Chondrocyte (in vitro differentiated cells): Measurements from ENCODE around the gene USP24. TPM values are rescaled to one million over a fixed set of nuclear protein-coding genes. Genes with fewer than 3 reads are reported as not detected.

Experiments
- DNase-seq: peaks from one replicate; pipeline ENCODE4 v3.0.0; 2021; ENCODE audit warnings: mixed read lengths, low spot score
- H3K27ac Mint-ChIP-seq: one replicate; pipeline ENCODE4 v1.8.0; 2021; ENCODE audit warnings: mild to moderate bottlenecking, moderate library complexity, mixed read lengths; ENCODE audit not compliant: unreplicated experiment
- H3K27me3 Mint-ChIP-seq: 2 replicates; pipeline ENCODE4 v1.8.0; 2021; ENCODE audit warnings: low read depth, mixed read lengths
- H3K36me3 Mint-ChIP-seq: 2 replicates; pipeline ENCODE4 v1.8.0; 2021; ENCODE audit warnings: low read depth, mixed read lengths
- H3K4me1 Mint-ChIP-seq: 2 replicates; pipeline ENCODE4 v1.8.0; 2021; ENCODE audit warnings: low read depth, mild to moderate bottlenecking, mixed read lengths
- H3K4me3 Mint-ChIP-seq: one replicate; pipeline ENCODE4 v1.8.0; 2021; ENCODE audit warnings: mild to moderate bottlenecking, moderate library complexity, mixed read lengths; ENCODE audit not compliant: unreplicated experiment
- H3K9me3 Mint-ChIP-seq: 2 replicates; pipeline ENCODE4 v1.8.0; 2021; ENCODE audit warnings: low read depth, mixed read lengths
- CTCF ChIP-seq: fragments of 200-600 bp; sonication (generic); IDR thresholded peaks from 2 replicates; pipeline ENCODE4 v1.5.0; 2021; ENCODE audit warnings: antibody characterized with exemption, mild to moderate bottlenecking, moderate library complexity
- total RNA-seq: library from RNA; stranded (reverse); gene quantifications from 3 replicates; pipeline ENCODE4 v1.2.1, GENCODE V29; 2021

USP24 gene
- total RNA-seq, 1 donor from 2014 or later: 25.8 TPM

GRCh38 chr1:55060133-55060999 lies 154.8 kb downstream of the USP24 start:
- Mint-ChIP-seq H3K27me3 (no peaks in the 10 kb centered on the region), H3K27ac (no peak overlapping the region), H3K36me3 (no peaks in the 10 kb centered on the region), H3K9me3 (no peaks in the 10 kb centered on the region), H3K4me3 (no peak overlapping the region), H3K4me1 (peaks cover 14% of the 10 kb centered on the region)
- peak; percentile 48 for DNase-seq
- TF ChIP-seq CTCF: no peak

GRCh38 chr1:55059302-55060132 lies 155.6 kb downstream of the USP24 start:
- Mint-ChIP-seq H3K4me3 (no peak overlapping the region), H3K27me3 (no peaks in the 10 kb centered on the region), H3K36me3 (no peaks in the 10 kb centered on the region), H3K9me3 (no peaks in the 10 kb centered on the region), H3K4me1 (peaks cover 6% of the 10 kb centered on the region), H3K27ac (no peak overlapping the region)
- peak; percentile 86 for DNase-seq
- TF ChIP-seq CTCF: no peak

GRCh38 chr1:55057956-55058298 lies 157.2 kb downstream of the USP24 start:
- no peaks in the 10 kb centered on the region for H3K36me3 Mint-ChIP-seq

GRCh38 chr1:55057270-55057955 lies 157.8 kb downstream of the USP24 start:
- Mint-ChIP-seq H3K4me3 (no peak overlapping the region), H3K4me1 (peaks cover 2% of the 10 kb centered on the region), H3K36me3 (no peaks in the 10 kb centered on the region), H3K27ac (no peak overlapping the region), H3K9me3 (no peaks in the 10 kb centered on the region), H3K27me3 (no peaks in the 10 kb centered on the region)
- DNase-seq: peak; percentile 50
- no peak for TF ChIP-seq CTCF

More at GRCh38 chr1:55057956-55058298, 157.2 kb downstream of the USP24 start:
- no peak overlapping the region for H3K4me3 Mint-ChIP-seq
- H3K4me1 Mint-ChIP-seq: peaks cover 2% of the 10 kb centered on the region
- no peaks in the 10 kb centered on the region for H3K9me3 Mint-ChIP-seq
- no peaks in the 10 kb centered on the region for H3K27me3 Mint-ChIP-seq
- no peak overlapping the region for H3K27ac Mint-ChIP-seq
- no peak for TF ChIP-seq CTCF
- peak; percentile 59 for DNase-seq

GRCh38 chr1:55056632-55056992 lies 158.6 kb downstream of the USP24 start:
- DNase-seq: peak; percentile 71
- Mint-ChIP-seq H3K27ac (no peak overlapping the region), H3K36me3 (no peaks in the 10 kb centered on the region), H3K27me3 (no peaks in the 10 kb centered on the region), H3K9me3 (no peaks in the 10 kb centered on the region), H3K4me1 (no peaks in the 10 kb centered on the region), H3K4me3 (no peak overlapping the region)
- TF ChIP-seq CTCF: no peak
